ENCODE results near the gene POLG2.

The POLG2 gene

DNA sequence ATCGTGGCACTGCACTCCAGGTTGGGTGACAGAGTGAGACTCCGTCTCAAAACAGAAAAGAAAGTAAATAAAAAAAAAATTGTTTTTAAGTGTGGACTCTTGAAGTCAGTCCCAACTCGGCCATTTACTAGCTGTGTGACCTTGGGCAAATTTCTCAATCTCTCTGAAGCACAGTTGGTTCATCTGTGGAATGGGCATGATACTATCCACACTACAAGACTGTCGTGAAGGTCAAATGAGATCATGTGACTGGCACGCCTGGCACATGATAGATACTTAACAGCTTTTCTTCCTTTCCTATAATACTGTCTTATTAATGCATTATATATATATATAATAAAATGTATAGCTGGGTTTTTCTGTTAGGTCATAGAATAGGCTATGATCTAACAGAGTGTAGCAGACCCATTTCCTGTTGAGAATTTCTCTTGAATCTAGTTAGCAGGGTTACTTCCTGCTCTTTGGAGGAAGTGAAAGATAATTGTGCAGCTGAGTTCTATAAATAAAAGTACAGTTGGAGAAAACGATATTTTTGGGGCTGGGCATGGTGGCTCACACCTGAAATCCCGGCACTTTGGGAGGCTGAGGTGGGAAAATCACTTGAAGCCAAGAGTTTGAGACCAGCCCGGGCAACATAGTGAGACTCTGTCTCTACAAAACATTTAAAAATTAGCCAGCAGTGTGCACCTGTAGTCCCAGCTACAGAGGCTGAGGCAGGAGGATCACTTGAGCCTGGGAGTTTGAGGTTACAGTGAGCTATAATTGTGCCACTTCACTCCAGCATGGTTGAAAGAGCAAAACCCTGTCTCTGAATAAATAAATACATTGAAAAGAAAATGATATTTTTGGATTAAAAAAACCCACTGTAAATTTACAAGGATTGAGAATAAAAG, 40.6 kb downstream of the POLG2 start:
- no peak overlapping the region for H3K4me3 ChIP-seq (ENCODE audit: low read depth, low read length)
- TF ChIP-seq, protein P1, sequence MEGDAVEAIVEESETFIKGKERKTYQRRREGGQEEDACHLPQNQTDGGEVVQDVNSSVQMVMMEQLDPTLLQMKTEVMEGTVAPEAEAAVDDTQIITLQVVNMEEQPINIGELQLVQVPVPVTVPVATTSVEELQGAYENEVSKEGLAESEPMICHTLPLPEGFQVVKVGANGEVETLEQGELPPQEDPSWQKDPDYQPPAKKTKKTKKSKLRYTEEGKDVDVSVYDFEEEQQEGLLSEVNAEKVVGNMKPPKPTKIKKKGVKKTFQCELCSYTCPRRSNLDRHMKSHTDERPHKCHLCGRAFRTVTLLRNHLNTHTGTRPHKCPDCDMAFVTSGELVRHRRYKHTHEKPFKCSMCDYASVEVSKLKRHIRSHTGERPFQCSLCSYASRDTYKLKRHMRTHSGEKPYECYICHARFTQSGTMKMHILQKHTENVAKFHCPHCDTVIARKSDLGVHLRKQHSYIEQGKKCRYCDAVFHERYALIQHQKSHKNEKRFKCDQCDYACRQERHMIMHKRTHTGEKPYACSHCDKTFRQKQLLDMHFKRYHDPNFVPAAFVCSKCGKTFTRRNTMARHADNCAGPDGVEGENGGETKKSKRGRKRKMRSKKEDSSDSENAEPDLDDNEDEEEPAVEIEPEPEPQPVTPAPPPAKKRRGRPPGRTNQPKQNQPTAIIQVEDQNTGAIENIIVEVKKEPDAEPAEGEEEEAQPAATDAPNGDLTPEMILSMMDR (IDR thresholded peaks at IDR 0.05; ENCODE audit: low read depth, low read length, missing control alignments): no peak
- DNase-seq (ENCODE audit: low read depth): peak; percentile 31

DNA sequence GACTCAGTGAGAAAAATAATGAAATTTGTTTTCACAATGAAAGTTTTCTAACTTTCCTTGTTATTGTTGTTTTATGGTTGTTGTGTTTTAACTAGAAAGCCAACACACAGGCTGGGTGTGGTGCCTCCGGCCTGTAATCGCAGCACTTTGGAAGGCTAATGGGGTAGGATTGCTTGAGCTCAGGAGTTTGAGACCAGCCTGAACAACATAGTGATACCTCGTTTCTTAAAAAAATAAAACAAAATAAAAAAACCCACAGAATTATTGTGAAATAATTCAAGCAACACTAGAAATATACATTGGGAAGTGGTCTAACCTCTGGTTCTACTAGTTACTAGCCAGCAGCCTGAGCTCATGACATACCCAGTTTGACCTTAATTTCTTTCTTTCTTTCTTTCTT, 47.3 kb downstream of the POLG2 start:
- no peak overlapping the region; the same call in 1 of the 2 replicates for H3K4me3 ChIP-seq (ENCODE audit: low read depth, low read length)
- no peak for DNase-seq (ENCODE audit: low read depth)
- TF ChIP-seq, protein P1 (IDR thresholded peaks at IDR 0.05; ENCODE audit: low read depth, low read length, missing control alignments): no peak

DNA sequence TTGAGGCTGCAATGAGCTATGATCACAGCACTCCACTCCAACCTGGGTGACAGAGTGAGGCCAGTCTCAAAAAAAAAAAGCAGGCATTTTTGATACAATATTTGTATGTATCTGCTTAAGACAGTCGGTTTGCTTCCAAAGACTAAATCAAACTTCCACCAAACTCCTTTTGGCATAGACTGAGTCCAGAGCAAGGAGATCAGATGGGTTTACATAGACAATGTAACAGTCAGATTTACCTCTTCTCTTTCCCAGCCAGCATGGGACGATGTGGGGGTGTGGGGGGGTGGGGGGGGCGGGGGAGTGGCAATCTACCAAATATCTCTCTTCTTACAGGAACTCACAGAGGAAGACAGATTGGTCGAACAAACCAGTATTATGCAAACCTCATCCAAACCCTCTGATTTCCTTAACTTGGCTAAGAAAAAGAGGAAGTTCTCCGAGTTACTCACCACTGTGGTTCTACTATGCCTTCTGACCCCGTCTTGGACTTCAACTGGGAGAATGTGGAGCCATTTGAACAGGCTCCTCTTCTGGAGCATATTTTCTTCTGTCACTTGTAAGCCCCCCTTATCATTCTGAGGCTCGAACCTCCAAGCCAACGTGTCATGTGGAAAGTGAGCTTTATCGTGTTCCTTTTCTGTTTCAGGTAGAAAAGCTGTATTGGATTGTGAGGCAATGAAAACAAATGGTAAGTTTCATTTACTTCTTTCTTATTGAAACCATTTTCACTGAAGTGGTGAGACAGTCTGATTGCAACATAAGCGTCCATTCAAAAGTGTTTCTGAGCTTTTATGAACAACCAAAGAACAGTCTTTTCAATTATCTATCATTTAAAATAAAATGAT, 48.0 kb downstream of the POLG2 start, which contains the start of gene MILR1:
Gene MILR1, plus strand, starts transcription at position 451 of the 848 bp plus-strand sequence. Its CDS starts 54 bp downstream, at position 505.
- TF ChIP-seq, protein P1 (IDR thresholded peaks at IDR 0.05; ENCODE audit: low read depth, low read length, missing control alignments): no peak
- peak within 1 kb of the TSS; percentile 24 for H3K4me3 ChIP-seq (ENCODE audit: low read depth, low read length)
- peak; percentile 74 for DNase-seq (ENCODE audit: low read depth)

DNA sequence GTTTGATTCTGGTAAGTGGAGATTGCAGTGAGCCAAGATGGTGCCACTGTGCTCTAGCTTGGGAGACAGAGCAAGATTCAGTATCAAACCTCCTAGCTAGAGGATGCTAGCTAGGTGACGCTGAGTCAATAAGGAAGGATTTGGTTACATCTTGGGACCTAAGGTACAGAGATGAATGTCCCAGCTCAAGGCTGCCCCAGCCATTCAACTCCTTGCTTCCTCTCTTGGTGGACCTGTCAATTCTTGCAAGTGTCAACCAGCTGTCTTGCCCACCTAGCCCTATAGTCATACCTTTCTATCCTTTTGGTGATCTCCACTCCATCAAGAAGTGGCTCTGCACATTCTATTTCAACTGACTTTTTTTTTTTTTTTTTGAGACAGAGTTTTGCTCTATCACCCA, 49.3 kb downstream of the POLG2 start:
- TF ChIP-seq, protein P1 (IDR thresholded peaks at IDR 0.05; ENCODE audit: low read depth, low read length, missing control alignments): no peak
- H3K4me3 ChIP-seq (ENCODE audit: low read depth, low read length): no peak overlapping the region
- DNase-seq (ENCODE audit: low read depth): peak; percentile 44

DNA sequence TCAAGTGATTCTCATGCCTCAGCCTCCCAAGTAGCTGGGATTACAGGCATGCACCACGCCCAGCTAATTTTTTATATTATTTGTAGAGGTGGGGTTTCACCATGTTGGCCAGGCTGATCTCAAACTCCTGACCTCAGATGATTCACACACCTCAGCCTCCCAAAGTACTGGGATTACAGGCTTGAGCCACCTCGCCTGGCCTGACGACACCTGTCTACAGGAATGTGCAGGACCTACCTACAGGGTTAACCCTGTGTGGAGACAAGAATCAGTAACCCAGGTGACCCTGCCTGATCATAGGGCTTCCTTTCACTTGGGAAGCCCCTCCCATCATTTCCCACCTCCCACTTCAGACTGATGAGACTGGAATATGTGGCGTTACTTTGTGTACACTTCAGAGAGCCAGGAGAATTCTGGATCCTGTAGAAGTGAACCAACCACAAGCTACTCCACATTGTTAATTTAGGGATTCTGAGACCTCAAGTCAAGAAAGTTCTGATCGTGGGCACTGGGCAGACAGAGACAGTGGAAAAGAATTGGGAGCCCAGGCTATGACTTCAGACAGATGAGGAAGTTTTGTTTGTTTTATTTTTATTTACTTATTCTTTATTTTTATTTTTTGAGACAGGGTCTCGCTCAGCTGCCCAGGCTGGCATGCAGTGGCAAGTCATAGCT, 53.6 kb downstream of the POLG2 start:
- TF ChIP-seq, protein P1 (IDR thresholded peaks at IDR 0.05; ENCODE audit: low read depth, low read length, missing control alignments): no peak
- no peak overlapping the region for H3K4me3 ChIP-seq (ENCODE audit: low read depth, low read length)
- no peak for DNase-seq (ENCODE audit: low read depth)

DNA sequence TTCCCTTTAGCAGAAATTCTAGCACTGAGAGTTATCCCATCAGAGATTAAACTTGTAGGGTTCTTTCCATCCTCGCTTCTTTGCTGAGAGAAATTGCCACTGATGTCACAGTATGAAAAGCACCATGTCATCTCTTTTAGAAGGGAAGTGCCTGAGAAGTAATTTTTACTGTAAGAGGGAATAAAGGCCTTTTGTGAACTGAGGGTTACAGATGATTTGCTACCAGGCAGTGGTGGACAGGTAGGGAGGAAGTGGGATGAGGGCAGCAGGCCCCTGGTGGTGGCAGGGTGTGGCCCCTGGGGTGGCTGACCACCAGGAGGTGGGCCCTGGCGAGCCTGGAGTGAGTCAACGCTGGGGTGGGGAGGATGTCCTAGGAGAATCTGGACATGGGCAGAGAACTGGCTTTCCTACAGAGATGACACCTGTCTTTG, 54.3 kb downstream of the POLG2 start:
- H3K4me3 ChIP-seq (ENCODE audit: low read depth, low read length): no peak overlapping the region
- no peak for DNase-seq (ENCODE audit: low read depth)
- TF ChIP-seq, protein P1 (IDR thresholded peaks at IDR 0.05; ENCODE audit: low read depth, low read length, missing control alignments): no peak
